Suprapubic skin (tissue), 4 donors: ENCODE data around the gene FANCL.
"Not testable (repeated sequence)": the region's sequence is repeated elsewhere in the genome, so short reads cannot be mapped to it uniquely, and the experiment has no call there.

Source experiments
- POLR2A ChIP-seq, 2 donors: fragments of 450-650 bp; IDR thresholded peaks; one replicate each; pipeline ENCODE4 v1.6.1; 2017; ENCODE audit warnings: antibody characterized with exemption in 2 of 2, mild to moderate bottlenecking in 2 of 2, moderate library complexity in 2 of 2
- POLR2AphosphoS5 ChIP-seq, 3 donors: sonication (generic); formaldehyde crosslinking; IDR thresholded peaks; one replicate each; pipeline ENCODE4 v1.6.1; 2017; ENCODE audit warnings: antibody characterized with exemption in 3 of 3

DNA sequence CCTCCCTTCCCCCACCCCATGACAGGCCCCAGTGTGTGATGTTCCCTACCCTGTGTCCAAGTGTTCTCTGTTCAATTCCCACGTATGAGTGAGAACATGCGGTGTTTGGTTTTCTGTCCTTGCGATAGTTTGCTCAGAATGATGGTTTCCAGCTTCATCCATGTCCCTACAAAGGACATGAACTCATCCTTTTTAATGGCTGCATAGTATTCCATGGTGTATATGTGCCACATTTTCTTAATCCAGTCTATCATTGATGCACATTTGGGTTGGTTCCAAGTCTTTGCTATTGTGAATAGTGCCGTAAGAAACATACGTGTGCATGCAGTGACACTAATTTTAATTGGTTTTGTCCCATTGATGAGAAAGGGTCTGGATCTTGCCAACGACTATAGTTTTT, 95.4 kb downstream of the FANCL start:
- TF ChIP-seq POLR2A, POLR2AphosphoS5 (IDR thresholded peaks at IDR 0.05): not testable (repeated sequence)
